Adrenal gland (tissue), 5 donors: ENCODE measurements around the gene CDO1.

Experiments used
- CTCF ChIP-seq, 6 experiments: fragments of 450-650 bp in 4 of 6; fragments of 200-600 bp in 2 of 6; sonication (generic) in 1 of 6; IDR thresholded peaks; 1 replicate in 5 of 6; 2 replicates in 1 of 6; pipeline versions ENCODE4 v1.5.1 to v1.8.0; 2016 to 2021; ENCODE audit warnings: antibody characterized with exemption in 6 of 6, mild to moderate bottlenecking in 2 of 6, moderate library complexity in 1 of 6
- POLR2A ChIP-seq, 2 donors: fragments of 450-650 bp; IDR thresholded peaks; one replicate each; pipeline ENCODE4 v1.6.1; 2017; ENCODE audit warnings: antibody characterized with exemption in 2 of 2, mild to moderate bottlenecking in 2 of 2, moderate library complexity in 1 of 2
- donor health status: DM: no; HTN: no; CAD: no.

GRCh38 chr5:115798252-115798651, 18.2 kb downstream of the CDO1 start:
- TF ChIP-seq CTCF (IDR thresholded peaks at IDR 0.05) (no peak), POLR2A (IDR thresholded peaks at IDR 0.05) (no peak)
